Ishikawa (cell line): ENCODE data around the gene KIFC1.

Source experiments
- FOXM1 ChIP-seq: IDR thresholded peaks from 2 replicates; pipeline ENCODE4 v1.6.1; 2012; ENCODE audit warnings: low read depth, borderline replicate concordance
- TF ChIP-seq, protein P1 (sequence below): IDR thresholded peaks from 2 replicates; pipeline ENCODE4 v1.6.1; 2012

DNA sequence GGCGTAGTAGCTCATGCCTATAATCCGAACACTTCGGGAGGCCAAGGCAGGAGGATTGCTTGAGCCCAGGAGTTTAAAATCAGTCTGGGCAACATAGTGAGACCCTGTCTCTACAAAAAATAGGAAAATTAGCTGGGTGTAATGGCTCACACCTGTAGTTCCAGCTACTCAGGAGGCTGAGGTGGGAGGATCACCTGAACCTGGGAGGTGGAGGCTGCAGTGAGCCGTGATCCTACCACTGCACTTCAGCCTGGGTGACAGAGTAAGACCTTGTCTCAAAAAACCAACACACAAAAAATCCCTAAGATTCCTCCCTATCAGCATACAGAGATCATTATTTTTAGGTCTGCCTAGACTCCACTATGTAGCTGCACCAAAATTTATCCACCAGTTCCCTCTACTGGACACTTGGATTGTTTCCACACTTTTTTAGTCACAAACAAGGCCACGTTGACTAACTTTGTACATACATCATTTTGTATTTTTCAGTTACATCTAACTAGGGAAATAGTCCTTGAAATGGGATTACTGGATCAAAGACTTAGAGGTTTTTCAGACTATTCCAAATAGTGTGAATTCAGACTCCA is 15.6 kb downstream of the KIFC1 start:
- TF ChIP-seq, protein P1, sequence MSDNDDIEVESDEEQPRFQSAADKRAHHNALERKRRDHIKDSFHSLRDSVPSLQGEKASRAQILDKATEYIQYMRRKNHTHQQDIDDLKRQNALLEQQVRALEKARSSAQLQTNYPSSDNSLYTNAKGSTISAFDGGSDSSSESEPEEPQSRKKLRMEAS = no peak
- no peak for TF ChIP-seq FOXM1
